NCI-H1105 (cell line): ENCODE measurements around the gene SAMM50.
A peak's percentile ranks its signal among the peaks of the same experiment; 100 is the strongest.

Experiments used
- DNase-seq: peaks from one replicate; lab custom pipeline; 2025; lab: John Stamatoyannopoulos, UW

Gene SAMM50

GRCh38 chr22:43955040-43955882, at the start of gene SAMM50:
SAMM50 (plus strand) TSS chr22:43955442; CDS start chr22:43955578, 136 bp downstream.
- peak; percentile 83 for DNase-seq

- DNase-seq: no peak
Observed at GRCh38 chr22:43905681-43906080, 49.6 kb upstream of the SAMM50 start.

DNA sequence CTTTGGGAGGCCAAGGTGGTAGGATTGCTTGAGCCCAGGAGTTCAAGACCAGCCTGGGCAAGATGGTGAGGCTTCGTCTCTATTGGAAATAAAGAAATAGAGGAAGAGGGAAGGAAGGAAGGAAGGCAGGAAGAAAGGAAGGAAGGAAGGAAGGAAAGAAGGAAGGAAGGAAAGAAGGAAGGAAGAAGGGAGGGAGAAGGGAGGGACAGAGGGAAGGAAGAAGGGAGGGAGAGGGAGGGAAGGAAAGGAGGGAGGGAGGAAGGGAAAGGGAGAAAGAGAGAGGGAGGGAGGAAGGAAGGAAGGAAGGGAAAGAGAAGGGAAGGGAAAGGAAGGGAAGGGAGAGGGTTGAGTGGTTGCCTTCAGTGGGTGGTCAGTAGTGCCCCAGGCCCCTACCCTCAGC, 45.5 kb upstream of the SAMM50 start:
- no peak for DNase-seq

- DNase-seq: no peak
Observed at GRCh38 chr22:43910178-43910695, 45.0 kb upstream of the SAMM50 start.

GRCh38 chr22:43911351-43911750, 43.9 kb upstream of the SAMM50 start:
- DNase-seq: no peak

GRCh38 chr22:43917521-43917920, 37.7 kb upstream of the SAMM50 start:
- DNase-seq: no peak

DNA sequence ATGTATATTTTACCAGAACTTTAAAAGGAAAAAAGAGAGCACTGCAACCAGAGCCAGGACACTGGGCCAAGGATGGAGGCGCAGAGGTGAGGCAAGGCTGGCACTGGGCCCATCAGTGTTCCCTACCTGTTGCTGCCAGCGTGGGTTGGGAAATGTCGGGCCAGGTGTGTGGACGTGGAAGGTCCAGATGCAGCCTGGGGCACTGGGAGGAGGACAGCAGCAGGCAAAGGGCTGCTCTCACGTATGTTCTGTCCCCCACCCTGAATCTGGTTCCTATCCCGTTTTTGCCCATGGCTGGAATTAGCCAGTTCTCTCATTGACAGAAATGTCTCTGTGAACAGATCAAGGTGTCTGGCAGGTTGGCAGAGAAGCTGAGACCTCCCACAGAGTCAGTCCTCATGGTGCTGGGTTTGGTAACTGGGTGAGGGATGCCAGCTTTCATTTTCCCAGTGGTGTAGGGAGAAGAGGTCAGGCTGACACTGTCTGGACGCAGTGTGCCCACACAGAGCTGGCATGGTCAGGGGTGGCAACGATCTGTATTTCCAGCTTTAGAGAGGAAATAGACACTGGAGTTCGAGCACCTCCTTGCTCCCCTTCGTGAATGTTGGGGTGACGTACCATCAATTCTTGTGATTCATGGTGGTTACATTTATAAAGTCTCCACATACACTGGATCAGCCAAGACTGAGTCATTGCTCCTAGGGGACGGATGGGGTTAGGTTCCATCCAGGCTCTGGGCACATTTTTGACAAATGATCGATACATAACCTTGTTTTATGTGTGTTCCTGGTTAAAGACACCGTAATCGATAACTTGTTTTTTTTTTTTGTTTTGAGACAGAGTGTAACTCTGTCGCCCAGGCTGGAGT, 35.9 kb upstream of the SAMM50 start:
- no peak for DNase-seq

DNA sequence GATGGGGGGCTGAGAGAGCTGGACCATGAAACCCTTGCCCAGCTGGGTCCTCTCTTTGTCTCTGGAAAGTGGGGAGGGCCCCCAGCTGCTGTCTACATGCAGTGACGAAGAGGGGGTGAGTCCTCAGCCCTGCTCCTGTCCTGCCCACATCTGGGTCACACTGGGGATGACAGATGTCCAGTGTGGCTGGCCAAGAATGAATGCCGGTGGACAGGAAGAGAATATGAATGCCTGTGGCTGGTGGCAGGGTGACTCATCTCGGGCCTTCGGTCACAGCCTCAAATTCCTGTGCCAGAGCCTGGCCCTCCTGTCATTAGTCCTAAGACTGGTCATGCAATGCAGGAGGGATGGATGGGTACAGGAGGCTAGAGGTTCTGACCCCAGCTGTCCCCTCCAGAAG, 33.9 kb upstream of the SAMM50 start:
- DNase-seq: no peak

DNA sequence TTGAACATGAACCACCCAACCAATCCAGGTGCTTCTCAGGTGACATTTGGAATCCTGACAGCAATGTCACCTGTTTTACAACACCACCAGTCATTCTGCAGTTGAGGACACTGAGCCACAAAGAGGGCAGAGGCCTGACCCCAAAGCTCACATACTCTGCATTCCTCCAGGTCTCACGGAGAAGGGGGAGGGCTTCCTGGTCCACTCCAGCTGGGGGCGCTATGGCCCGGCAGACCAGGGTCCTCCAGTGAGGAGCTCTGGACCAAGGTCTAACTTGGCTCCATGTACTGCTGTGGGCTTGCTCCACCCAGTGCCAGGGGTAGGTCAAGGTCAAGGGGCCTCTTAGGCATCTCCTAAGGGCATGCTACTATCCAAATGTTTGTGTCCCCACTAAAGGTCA, 33.1 kb upstream of the SAMM50 start:
- no peak for DNase-seq

GRCh38 chr22:43923191-43923590, 32.1 kb upstream of the SAMM50 start:
- DNase-seq: no peak

DNA sequence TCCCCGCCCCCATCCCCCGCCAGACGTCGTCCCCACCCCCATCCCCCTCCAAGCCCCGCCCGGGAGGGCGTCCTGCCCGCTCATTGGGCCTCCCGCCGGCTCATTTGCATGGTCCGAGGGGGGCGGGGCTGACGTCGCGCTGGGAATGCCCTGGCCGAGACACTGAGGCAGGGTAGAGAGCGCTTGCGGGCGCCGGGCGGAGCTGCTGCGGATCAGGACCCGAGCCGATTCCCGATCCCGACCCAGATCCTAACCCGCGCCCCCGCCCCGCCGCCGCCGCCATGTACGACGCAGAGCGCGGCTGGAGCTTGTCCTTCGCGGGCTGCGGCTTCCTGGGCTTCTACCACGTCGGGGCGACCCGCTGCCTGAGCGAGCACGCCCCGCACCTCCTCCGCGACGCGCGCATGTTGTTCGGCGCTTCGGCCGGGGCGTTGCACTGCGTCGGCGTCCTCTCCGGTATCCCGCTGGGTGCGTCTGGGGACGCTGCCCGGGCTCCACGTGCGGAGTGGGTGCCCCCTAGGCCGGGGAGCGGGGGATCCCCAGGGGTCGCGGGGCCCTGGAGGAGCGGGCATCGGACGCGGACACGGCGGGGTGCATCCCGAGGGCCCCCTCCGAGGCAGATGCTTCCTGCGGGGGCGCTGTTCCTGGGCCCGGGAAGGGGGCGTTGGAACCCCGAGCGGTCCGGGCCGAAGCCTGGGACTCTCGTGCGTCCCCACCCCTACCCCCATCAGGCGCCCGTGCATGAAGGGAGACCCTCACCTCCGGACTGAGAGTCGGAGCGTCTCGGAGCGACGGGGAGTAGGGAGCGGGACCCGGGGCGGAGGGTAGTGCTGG, 31.4 kb upstream of the SAMM50 start, which contains the start of gene PNPLA3:
PNPLA3 (plus strand) TSS at position 175 of the 834 bp plus-strand sequence; CDS start at position 282, 107 bp downstream.
- peak; percentile 82 for DNase-seq

- DNase-seq: no peak
Observed at GRCh38 chr22:43924877-43925276, 30.4 kb upstream of the SAMM50 start.

- no peak for DNase-seq
Observed at GRCh38 chr22:43925433-43926348, 29.6 kb upstream of the SAMM50 start.

DNA sequence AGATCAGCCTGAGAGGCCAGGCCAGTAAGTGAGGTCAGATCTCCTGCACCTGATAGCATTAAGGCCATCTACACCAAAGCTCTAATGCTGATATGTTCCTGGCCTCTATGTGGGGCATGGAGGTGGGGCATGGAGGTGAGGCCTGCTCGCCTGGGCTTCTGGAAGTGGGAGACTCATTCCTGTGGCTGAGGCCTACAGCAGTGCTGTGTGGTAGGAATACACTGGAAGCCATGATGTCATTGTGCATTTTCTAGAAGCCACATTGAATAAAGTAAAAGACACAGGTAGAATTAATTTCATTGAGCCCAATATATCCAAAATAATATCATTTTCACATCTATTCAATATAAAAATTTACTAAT, 28.9 kb upstream of the SAMM50 start:
- DNase-seq: no peak

- DNase-seq: no peak
Observed at GRCh38 chr22:43928468-43928867, 26.8 kb upstream of the SAMM50 start.

- DNase-seq: no peak
Observed at GRCh38 chr22:43928908-43929307, 26.3 kb upstream of the SAMM50 start.

GRCh38 chr22:43931771-43932170, 23.5 kb upstream of the SAMM50 start:
- DNase-seq: no peak

- DNase-seq: no peak
Observed at GRCh38 chr22:43941449-43941848, 13.8 kb upstream of the SAMM50 start.

DNA sequence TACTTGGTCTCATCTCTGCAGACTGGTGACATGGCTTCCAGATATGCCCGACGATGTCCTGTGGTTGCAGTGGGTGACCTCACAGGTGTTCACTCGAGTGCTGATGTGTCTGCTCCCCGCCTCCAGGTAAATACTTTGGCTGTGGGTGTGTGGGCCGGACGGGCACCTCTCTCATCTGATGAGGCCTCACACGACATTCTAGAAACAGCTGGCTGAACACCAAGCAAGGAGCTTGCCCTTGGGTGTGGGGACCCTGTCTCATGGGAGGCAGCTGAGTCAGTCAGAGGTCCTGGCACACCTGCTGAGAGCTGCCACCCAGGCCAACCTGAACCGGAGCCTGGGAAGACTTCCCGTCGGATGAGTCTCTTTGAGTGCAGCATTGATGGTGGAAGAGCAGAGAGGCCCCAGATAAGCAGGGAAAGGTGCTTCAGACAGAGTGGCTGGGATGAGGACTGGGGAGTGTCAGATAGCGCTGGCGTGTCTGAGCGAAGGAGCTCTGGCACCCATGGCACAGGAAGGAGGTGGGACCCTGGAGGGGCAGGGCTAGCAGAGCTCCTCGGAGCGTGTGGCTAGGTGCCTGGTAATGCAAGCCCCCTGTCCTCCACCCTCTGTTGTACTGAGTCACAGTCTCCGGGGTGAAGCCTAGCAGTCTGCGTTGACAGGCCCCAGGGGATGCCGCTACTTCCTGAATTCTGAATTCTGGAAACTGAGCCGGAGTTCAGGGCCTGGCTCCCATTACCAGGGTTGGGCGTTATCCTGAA, 10.4 kb upstream of the SAMM50 start:
- no peak for DNase-seq
